ENCODE data around the gene PRM1.

PRM1 gene

DNA sequence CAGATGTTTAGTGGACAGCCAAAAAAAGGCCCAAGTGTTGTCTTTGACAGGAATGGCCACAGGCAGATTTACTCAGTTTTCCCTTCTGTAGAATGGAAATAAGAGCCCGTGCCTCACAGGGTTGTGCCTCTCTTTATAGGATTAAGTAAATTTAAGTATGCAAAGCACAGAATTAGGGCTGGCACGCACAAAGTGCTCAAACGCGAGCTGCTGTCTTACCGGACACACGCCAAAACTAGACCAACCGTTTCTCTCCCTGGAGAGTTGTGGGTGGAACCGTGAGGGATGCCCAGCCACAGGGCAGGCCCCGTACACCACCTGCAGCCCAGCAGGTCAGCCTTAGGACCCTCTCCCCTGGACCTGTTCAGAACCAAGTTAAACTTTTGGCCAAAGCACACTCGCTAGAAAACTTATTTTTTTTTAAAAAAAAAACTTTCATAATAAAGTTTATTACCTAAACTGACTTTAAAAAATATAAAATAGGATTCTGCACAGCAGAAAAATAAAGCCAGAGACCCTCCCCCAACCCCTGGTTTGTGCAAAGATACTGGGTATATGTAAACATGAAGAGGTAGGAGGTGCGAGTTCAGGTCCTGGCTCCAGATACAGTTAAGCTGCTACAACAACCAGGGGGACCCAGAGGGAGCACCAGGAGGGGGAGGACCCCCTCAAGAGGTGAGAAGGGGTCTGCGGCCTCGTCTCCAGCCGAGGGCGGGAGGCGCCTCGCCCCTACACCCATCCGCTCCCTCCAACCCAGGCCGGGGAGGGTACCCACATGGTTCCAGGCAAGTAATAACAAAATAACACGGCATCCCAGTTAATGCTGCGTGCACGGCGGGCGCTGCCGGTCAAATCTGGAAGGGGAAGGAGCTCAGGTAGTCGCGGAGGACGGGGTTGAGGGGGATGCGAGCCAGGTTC, 26.9 kb downstream of the PRM1 start:
- CTCF ChIA-PET, result interaction anchor here (0.5 to 1.7 kb wide), 18 partner anchors 37 to 312 kb away, joined by 3 to 9 read pairs (median 4); partner anchors contain the start of gene DEXI
- no peak for DNase-seq (ENCODE audit: low spot score)
- TF ChIP-seq CTCF (conservative IDR thresholded peaks at IDR 0.05; ENCODE audit: low read depth), result no peak

DNA sequence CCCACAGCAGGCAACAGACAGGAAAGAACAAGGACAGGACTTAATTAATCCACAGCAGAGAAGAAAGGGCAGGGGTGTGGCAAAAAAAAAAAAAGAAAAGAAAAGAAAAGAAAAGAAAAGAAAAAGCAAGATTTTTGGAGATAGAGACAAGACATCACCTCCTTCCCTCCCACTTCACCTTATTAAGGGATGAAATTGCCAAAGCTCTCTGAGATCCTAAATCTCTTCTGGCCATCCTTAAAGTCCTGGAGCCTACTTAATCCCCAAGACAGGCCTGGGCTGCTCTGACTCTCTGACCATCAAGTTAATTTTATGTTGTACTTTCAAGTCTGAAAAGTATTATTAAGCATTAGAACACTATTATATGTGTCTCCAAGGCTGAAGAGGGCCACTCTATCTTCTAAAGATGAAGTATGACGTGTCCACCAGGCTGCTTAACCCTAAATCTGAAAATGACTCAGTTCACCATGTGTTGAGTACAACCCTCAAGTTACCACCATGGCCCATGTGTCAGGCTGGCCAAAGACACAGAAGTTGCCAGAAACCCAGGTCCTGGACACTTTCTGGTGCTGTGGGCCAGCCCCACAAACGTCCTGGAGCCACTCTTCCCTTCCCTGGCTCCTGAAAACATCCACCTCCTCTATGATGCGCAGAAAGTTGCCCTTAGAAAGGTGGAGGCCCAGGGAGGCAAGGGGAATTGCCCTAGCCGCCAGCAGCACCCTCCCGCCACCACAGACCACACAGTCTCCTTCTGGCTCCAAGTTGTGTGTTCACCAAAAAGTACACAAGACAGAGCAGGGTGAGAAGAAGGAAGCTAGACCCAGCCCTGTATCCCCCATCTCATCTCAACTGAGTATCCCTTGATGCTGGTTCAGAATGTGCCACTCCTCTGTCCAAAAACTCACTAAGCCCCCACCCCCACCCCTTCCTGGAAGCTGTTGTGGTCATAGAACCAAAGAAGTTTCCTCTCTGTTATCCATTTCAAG, 27.8 kb downstream of the PRM1 start:
- POLR2A ChIA-PET (ENCODE audit: low non-redundant PET), result interaction anchor here (0.5 kb wide), 1 partner anchor 242 kb away, joined by 3 read pairs; no protein-coding TSS in a partner anchor
- DNase-seq (ENCODE audit: low spot score), result no peak
- CTCF ChIA-PET, result interaction anchor here (0.5 to 1.6 kb wide), 6 partner anchors 38 to 290 kb away, joined by 3 to 6 read pairs (median 4); no protein-coding TSS in a partner anchor
- no peak overlapping the region for H3K27ac ChIP-seq
- TF ChIP-seq CTCF (conservative IDR thresholded peaks at IDR 0.05; ENCODE audit: low read depth), result no peak

More for the DNA sequence above, 26.9 kb downstream of the PRM1 start:
- POLR2A ChIA-PET (ENCODE audit: low non-redundant PET), result no interaction called here
- no peak overlapping the region for H3K27ac ChIP-seq

DNA sequence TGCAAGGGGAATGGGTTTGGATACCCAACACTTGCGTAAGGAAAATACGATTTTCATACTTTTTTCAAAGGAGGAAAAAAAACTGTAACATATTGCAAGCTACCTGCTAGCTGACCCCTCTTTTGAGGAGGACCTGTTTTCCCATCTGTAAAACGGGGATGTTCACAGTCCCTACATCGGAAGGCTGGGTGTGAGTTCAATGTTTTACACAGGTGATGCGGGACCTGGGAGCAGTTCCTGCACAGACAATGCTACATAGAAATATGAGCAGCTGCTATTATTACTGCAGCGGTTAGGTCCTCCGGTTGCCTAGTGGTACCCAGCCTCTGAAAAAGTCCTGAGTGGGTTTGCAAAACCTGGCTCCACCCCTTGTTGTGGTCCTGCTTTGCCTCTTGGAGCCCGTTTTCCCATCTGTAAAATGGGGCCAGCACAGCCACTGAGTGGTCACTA, 28.6 kb downstream of the PRM1 start:
- no peak for DNase-seq (ENCODE audit: low spot score)
- ChIA-PET CTCF (interaction anchor here (0.6 to 1.6 kb wide), 3 partner anchors 69 to 289 kb away, joined by 4 to 6 read pairs (median 4); no protein-coding TSS in a partner anchor), POLR2A (ENCODE audit: low non-redundant PET) (interaction anchor here (0.5 to 0.6 kb wide), 2 partner anchors 75 to 241 kb away, joined by 3 to 4 read pairs; no protein-coding TSS in a partner anchor)
- no peak for TF ChIP-seq CTCF (conservative IDR thresholded peaks at IDR 0.05; ENCODE audit: low read depth)
- no peak overlapping the region for H3K27ac ChIP-seq

GRCh38 chr16:11251525-11252481, 29.3 kb downstream of the PRM1 start:
- DNase-seq (ENCODE audit: low spot score), result no peak
- TF ChIP-seq CTCF (conservative IDR thresholded peaks at IDR 0.05; ENCODE audit: low read depth), result no peak
- H3K27ac ChIP-seq, result no peak overlapping the region
- ChIA-PET POLR2A (ENCODE audit: low non-redundant PET) (interaction anchor here (0.6 kb wide), 1 partner anchor 74 kb away, joined by 4 read pairs; no protein-coding TSS in a partner anchor), CTCF (interaction anchor here (0.6 to 1.6 kb wide), 2 partner anchors 69 to 288 kb away, joined by 4 to 6 read pairs; no protein-coding TSS in a partner anchor)

DNA sequence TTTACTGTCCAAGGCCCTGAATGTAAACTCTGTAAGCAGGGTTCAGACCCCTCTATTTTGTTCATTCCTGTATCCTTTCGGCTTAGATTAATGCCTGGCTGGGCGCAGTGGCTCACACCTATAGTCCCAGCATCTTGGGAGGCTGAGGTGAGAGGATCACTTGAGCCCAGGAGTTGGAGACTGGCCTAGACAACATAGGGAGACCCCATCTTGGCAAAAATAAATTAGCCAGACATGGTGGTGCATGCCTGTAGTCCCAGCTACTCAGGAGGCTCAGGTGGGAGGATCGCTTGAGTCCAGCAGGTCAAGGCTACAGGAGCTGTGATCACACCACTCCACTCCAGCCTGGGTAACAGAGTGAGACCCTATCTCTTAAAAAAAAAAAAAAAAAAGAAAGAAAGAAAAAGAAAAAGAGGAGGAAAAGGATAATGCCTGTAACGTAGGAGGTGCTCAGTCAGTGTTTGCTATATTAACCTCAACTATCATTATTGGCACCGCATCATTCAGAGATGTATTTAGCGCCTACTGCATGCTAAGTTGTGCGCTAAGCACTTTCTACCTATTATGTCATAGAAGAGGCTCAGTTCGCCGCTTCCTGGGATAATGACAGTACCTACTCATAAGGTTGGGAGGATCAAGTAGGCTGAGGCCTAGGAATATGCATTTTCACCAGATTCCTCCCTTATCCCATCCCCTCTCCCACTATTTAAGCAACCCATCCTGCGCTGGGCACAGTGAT, 30.2 kb downstream of the PRM1 start:
- ChIA-PET POLR2A (ENCODE audit: low non-redundant PET) (no interaction called here), CTCF (no interaction called here)

More for the DNA sequence above, 30.2 kb downstream of the PRM1 start:
- no peak for DNase-seq (ENCODE audit: low spot score)
- H3K27ac ChIP-seq, result no peak overlapping the region
- TF ChIP-seq CTCF (conservative IDR thresholded peaks at IDR 0.05; ENCODE audit: low read depth), result no peak

All from RWPE1 (cell line).